GM13977 (cell line): Measurements from ENCODE around the gene HDGFL1.

Source experiments
- DNase-seq: peaks from one replicate; pipeline ENCODE4 v3.0.0; 2012; ENCODE audit warnings: low spot score
- CTCF ChIP-seq: IDR thresholded peaks from 2 replicates; pipeline ENCODE4 v1.5.1; 2012; ENCODE audit warnings: mild to moderate bottlenecking, control low read depth; ENCODE audit not compliant: insufficient read depth; ENCODE audit errors: extremely low read depth, missing control alignments
- in situ Hi-C: fragments of 300-500 bp; cut with MboI; formaldehyde crosslinking; loops from one replicate; pipeline ENCODE4 v1.12.0; 2022; ENCODE audit warnings: low sequenced_read_pairs, low pct_unique_long_range_greater_than_20kb, mixed read lengths, inconsistent platforms; ENCODE audit not compliant: unreplicated experiment

HDGFL1 gene

DNA sequence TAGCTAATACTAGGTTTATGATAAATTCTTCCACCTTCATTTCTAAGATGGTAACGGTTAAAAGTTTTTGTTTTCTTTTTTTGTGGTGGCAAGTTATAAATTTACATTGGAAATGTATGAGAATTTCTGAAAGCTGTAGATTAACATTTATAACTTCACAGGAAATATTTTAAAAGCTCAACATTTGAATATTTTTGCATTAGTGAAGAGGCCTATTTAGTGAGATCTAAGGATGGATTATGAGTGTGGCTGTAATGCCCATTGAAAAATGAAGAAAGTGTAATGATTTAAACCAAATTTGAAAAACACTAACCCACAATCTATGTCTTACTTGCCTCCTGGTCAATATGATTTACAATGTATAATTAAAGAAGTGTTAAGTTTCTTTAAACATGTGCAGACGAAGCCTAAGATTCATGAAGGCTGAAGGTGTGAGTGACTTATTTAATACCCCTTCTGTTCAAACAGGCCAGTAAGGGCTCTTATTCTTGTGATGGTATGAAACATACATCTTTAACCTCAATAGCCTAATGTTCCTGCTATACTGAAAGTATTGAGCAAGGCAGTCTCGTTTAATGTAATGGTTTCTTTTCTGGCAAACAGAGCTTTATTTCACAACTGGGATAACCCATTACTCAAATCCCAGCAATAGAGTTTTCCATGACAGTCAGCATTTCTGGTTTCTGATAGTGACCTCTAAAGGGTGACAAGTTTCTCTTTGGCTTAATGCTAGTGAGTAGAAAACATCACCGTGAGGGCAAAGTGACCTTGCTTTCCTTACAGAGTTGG, 13.2 kb downstream of the HDGFL1 start:
- TF ChIP-seq CTCF, result no peak
- in situ Hi-C loops, result no loop called here
- DNase-seq, result no peak

- in situ Hi-C loops, result no loop called here
- no peak for DNase-seq
- no peak for TF ChIP-seq CTCF
These were observed 13.9 kb downstream of the HDGFL1 start for GRCh38 chr6:22583230-22583629.

GRCh38 chr6:22583927-22584326, 14.6 kb downstream of the HDGFL1 start:
- no peak for TF ChIP-seq CTCF
- DNase-seq, result no peak
- in situ Hi-C loops, result no loop called here

GRCh38 chr6:22589118-22589517, 19.8 kb downstream of the HDGFL1 start:
- TF ChIP-seq CTCF, result no peak
- in situ Hi-C loops, result no loop called here
- no peak for DNase-seq

GRCh38 chr6:22590423-22590822, 21.1 kb downstream of the HDGFL1 start:
- DNase-seq, result no peak
- TF ChIP-seq CTCF, result no peak
- in situ Hi-C loops, result no loop called here

GRCh38 chr6:22593895-22594294, 24.5 kb downstream of the HDGFL1 start:
- in situ Hi-C loops, result no loop called here

More at GRCh38 chr6:22593895-22594294, 24.5 kb downstream of the HDGFL1 start:
- TF ChIP-seq CTCF, result no peak
- no peak for DNase-seq
